Measurements from ENCODE around the gene HSP90B1.

The HSP90B1 gene

DNA sequence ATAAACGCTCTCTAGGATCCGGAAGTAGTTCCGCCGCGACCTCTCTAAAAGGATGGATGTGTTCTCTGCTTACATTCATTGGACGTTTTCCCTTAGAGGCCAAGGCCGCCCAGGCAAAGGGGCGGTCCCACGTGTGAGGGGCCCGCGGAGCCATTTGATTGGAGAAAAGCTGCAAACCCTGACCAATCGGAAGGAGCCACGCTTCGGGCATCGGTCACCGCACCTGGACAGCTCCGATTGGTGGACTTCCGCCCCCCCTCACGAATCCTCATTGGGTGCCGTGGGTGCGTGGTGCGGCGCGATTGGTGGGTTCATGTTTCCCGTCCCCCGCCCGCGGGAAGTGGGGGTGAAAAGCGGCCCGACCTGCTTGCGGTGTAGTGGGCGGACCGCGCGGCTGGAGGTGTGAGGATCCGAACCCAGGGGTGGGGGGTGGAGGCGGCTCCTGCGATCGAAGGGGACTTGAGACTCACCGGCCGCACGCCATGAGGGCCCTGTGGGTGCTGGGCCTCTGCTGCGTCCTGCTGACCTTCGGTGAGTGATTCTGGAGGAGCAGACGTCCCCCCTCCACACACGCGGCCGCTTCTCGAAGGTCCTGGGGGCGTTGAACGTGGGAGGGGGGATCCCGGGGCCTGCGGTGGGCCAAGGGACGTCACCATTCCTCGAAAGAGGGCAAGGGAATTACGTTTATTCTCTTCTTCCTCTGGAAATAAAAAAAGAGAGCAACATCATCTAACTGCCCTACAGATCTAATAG is at the start of gene HSP90B1:
TSS of gene HSP90B1 (plus strand) at position 377 of the 753 bp plus-strand sequence. CDS start at position 483, 106 bp downstream.
- DNase-seq (ENCODE audit: low read depth) = peak; percentile 99

DNA sequence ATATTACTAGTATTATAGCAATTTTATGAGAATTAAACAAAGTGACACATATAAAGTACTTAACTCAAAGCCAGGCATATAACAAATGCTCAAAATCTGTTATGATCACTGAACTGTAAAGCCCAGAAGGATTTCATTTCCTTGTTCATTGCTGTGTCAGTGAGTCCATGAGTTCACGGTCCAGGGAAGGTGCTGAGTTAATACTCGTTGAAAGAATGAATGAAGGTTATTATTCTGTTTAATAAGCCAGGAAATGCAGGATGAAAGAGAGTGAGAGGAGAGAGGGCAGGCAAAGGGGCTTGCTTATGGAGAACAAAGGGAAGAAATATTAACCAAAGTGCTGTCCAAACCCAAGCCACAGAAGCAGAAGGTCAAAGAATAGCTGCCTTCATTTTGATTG is 48.9 kb upstream of the HSP90B1 start:
- no peak for DNase-seq (ENCODE audit: low read depth)

DNA sequence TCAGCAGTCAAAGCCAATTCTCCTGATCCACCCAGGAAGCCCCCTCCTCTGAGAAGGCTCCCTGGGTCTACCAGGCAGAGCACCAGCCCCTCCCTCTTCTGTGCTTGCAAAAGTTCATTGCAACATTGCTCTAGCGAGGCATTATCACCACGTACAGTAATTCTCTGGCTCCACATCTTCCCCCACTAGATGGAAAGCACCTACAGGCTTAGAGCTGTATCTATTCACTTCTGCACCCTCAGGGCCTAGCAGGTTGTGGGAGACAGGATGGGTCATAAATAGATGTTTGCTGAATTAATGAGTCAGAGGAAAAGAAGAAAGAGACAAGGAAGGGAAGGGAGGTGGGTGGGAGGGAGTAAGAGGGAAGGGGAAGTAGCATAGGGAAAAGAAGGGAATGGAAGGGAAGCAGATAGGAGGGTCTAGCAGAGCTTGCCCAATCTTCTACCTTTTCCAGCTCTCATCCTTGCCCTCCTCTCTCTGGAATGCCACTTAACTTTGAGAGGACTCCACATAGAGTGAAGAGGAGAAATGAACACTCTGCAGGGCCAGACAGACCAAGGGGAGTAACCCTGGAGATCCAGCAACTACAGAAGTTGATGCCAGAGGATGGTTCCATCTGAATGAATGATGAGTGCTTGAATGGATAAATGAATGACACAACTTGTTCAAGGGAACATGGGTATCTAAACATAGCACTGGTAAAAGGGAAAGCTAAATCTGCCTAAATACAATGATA is 47.2 kb upstream of the HSP90B1 start:
- no peak for DNase-seq (ENCODE audit: low read depth)

DNA sequence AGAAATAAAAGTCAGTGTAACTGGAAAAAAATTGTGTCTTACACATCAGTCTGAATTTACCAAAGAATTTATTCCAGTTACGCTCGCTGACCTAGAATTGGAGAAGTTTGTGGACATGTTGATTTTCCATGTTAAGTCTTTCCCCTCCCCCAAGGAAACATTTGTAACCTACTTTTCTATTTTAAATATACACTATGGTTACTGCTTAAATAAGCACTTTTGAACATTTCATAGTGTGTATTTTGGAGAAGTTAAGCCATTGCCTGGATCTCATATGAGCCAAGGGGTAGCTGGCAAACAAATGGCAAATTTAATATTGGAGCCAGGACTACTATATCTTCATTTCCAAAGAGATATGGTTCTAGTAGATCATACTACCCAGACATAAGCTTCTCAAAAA is 46.3 kb upstream of the HSP90B1 start:
- no peak for DNase-seq (ENCODE audit: low read depth)

DNA sequence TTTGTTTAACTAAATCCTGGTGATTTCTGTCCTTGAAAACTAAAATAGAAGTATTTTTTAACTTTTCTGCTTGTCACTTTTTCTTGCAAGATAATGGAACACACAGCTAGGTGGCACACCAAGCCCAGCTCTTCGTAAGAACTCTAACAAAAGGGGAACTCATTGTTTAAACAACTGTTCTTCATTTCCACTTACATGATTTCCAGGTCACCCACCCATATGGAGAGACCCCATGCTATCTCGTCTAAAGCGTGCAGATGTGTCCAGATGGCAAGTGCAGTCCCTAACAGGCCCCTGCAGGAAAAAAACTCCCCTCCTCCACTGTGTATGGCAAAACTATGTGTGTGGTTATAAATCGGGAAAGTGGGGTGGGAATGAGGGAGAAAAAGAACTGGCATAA is 45.9 kb upstream of the HSP90B1 start:
- DNase-seq (ENCODE audit: low read depth) = no peak

DNA sequence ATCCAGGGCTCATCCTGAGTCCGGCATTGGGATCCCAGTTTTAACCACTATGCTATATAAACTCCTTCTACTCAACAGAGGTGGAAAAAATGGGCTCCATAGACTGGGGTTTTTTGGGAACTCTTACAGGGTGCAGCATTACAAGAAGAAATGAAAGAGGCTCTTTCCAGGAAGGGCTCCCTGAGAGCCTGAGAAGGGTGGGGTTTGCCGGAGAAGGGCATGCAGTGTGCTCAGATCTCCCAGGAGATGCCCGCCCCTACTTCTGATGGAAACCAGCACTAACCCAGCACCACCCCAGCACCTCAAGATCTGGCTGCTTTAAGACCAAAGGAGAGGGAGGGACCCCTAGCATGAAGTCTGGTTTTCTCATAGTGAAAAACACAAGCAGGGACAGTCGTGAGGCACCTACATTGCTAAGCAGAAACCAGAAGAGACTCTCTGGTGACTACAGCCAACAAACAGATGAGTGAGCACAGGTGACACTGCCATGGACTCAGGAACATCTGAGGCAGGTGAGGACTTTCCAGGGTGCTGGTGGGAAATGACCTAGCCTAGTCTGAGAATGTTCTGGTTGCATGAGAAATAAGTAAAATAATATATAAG is 43.9 kb upstream of the HSP90B1 start:
- no peak for DNase-seq (ENCODE audit: low read depth)

DNA sequence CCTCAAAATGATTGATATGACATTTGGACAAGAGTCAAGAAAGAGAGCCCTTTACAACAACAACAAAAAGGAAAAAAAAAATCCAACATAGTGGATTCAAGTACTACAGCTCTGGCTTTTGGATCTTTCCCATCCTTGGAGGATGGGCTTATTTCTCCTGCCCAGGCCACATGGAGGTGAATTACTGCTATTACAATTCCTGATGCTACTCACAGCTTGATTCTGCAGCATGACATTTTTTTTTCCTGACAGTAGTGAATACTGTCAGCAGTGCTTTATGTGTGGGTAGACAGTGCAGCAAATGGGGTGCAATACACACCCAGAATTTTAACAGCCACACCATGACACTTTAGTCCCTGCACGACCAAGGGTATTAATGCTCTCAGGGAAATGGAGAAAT is 42.5 kb upstream of the HSP90B1 start:
- DNase-seq (ENCODE audit: low read depth) = no peak

DNA sequence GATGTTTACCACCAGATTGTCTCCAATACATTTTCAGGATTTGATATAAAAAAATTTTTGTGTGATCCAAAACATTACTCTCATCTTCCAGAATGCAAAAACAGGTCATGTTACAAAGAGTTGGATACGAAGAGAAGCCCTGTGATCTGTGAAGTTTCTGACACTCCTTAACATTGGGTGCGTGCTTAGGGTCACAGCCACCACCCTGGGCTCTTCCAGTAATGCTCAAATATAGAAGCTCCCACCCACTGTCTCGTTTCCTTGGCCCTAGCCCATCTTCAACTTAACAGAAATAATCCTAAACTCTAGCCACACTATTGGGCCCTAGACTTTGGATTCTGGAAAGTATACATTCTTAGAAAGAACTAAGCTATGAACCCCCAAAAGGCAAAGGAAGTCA is 32.9 kb upstream of the HSP90B1 start:
- no peak for DNase-seq (ENCODE audit: low read depth)

DNA sequence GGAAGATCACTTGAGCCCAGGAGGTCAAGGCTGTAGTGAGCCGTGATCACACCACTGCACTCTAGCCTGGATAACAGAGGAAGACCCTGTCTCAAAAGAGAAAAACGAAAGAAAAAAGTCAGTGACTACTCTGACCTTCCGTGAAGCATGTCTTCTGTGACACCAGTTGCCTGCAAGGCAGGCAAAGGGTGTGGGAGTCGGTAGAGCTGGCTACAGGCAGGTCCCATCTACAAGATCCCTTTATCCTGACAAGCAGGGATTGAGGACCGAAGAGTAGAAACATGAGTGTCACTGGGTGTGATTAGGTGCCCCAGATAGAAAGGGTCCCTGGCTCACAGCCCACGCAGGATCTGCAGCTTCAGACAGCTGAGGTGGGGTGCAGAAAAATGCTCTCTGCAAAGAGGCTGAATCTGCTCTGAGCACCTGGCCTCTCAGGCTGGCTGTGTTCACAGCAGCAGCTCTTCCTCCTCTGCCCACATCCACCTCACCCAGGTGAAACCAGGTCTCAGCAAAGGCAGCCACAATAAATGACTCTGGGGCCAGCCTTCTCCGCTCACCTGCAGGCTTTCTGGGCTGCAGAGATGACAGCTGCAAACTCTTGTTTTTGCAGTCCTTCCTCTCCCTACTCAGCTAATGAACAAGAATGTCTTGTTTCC is 28.6 kb upstream of the HSP90B1 start:
- no peak for DNase-seq (ENCODE audit: low read depth)

DNA sequence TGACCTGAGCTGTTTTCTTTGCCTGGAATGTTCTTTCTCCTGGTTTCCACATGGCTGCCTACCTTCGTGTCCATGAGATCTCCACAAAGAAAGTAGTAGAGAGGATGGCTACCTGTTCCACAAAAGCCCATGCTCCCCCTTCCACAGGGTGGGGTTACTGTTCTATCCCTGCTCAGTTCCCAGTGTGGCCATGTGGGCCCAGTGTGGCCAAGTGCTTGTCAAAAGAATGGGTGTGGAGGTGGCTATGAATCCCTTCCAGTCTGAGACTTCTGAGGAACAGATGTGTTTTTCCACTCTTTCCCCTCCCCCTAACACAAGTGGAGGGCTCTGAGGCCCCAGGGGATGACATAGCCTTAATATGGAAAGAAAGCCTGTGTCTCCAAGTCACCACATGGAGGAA is 26.2 kb upstream of the HSP90B1 start:
- no peak for DNase-seq (ENCODE audit: low read depth)

DNA sequence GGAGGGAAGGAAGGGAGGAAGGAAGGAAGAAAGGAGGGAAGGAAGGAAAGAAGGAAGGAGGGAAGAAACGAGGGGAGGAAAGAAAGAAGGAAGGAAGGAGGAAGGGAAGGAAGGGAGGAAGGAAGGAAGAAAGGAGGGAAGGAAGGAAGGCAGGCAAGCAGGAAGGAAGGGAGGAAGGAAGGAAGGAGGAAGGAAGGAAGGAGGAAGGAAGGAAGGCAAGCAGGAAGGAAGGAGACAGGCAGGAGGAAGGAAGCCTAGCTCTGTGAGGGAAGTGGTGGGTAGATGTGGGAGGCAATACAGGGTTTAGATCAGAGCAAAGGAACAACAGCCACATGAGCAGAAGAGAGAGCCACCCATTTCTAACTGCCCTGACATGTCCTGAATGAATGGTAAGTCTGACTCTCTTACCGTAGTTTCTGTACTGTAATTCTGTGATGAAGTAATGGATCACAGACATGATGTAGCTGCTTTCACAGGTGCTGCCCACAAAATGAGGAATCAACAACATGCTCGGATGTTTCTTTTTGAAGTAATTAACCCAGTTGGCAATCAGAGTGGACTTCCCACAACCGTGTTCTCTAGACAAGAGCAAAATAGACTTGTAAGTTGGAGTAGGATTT is 24.4 kb upstream of the HSP90B1 start:
- DNase-seq (ENCODE audit: low read depth) = no peak

DNA sequence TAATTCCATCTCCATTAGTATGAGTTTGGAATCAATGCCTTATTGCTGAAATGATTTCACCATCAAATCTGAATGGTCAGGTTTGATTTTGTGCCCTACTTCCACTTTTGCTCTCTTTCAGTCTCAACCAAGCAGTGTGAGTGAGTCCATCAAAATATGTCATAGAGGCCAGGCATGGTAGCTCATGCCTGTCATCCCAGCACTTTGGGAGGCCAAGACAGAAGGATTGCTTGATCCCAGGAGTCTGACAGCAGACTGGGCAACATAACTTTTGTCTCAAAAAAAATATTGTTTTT is 22.0 kb upstream of the HSP90B1 start:
- no peak for DNase-seq (ENCODE audit: low read depth)

DNA sequence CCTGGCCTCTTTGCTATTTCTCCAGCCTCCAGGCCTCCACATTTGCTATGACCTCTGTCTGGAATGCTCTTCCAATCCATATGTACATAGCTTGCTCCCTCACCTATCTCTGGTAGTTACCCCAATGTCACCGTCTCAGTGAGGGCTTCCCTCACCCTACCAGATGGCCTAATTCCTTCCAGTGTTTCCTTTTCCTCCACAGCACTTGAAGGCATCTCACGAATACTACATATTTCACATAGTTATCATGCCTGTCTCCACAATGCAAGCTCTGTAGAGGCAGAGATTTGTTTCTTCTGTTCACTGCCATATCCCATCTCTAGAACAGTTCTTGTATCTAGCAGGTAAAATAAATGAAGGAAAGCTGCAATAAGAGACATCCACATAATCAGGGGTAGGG is 21.3 kb upstream of the HSP90B1 start:
- DNase-seq (ENCODE audit: low read depth) = no peak

DNA sequence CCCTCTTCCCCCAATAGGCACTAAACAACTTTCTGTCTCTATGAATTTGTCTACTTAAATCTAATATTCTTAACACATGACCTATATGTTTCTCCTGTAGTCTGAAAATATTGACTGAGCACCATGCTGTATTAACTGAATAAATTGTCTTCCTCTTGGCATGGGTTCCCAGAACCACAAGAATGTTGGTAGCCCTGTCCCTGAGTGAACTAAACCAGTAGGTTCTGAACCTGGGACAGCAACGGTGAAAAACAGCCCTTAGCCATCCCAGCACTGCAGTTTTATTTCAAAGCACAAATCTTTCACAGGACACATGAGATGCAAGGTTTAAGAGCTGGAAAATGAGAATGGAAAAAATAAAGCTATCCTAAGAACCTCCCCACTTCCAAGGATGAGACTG is 20.4 kb upstream of the HSP90B1 start:
- no peak for DNase-seq (ENCODE audit: low read depth)

DNA sequence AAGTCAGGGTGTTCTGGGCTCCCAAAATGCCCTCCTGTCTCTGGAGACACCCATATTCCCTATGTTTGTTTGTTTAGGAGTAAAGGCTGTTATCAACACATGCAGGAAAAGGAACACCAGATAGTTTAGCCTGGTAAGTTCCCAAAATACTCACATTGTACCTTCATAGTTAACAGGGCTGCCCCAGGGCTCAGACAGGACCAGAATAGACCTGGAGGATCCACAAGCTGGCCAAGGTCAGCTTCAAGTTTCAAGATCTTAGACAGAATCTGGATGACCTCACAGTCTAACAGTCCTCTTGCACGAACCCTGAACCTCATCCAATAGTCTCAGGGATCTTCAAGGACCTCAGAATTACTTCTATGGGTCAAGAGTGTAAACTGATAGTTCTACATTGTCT is 18.1 kb upstream of the HSP90B1 start:
- DNase-seq (ENCODE audit: low read depth) = no peak

DNA sequence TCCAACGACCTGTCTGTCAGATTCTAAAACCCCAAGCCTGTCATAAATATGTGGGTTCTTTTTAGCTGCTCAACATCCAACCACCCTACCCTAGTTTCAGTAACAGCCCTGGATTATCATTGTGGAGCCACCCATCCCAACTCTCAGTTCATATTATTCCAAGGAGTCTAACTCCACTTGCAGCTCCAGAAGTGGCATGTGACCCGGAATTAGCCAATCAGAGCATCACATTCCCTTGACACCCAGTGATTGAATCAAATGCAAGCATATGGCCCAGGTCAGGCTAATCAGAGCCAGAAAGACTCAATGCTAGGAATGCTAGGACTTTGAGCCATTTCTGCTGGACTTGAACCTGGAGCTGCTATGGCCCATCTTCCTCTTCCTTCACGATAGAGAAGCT is 17.1 kb upstream of the HSP90B1 start:
- no peak for DNase-seq (ENCODE audit: low read depth)

DNA sequence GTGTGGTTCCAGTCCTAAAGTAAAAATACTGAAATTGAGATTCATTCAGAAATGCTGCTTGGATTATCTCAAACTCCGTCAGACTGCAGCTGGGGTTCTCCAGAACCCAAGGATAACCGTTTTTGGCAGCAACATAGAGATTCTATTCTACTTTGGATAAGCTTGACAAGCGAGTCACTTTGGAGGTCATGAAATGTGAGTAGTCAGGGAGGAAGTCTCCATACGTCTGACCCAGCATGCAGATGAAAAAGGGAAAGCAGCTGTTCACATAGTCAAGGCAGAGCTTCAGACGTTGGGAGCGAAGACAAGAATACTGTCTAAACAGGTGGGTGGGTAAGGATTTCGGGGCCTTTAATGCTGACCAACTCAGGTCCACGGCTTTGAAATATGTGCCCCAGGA is 14.9 kb upstream of the HSP90B1 start:
- DNase-seq (ENCODE audit: low read depth) = no peak

DNA sequence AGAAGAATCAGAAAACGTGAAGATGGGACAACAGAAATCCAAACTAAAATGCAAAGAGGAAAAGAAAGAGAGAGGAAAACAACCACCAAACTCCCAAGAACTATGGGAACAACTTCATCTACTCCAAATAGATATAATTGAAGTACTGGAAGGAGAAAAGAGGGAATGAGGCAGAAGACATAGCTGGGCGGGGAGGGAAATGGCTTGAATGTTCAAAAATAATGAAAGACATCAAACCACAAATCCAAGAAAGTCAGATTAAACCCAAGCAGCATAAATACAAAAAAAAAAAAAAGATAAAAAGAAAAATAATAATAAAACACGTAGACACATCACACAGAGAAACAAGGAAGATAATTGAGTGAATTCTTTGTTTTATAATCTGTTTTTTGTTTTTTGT is 12.3 kb upstream of the HSP90B1 start:
- DNase-seq (ENCODE audit: low read depth) = no peak

DNA sequence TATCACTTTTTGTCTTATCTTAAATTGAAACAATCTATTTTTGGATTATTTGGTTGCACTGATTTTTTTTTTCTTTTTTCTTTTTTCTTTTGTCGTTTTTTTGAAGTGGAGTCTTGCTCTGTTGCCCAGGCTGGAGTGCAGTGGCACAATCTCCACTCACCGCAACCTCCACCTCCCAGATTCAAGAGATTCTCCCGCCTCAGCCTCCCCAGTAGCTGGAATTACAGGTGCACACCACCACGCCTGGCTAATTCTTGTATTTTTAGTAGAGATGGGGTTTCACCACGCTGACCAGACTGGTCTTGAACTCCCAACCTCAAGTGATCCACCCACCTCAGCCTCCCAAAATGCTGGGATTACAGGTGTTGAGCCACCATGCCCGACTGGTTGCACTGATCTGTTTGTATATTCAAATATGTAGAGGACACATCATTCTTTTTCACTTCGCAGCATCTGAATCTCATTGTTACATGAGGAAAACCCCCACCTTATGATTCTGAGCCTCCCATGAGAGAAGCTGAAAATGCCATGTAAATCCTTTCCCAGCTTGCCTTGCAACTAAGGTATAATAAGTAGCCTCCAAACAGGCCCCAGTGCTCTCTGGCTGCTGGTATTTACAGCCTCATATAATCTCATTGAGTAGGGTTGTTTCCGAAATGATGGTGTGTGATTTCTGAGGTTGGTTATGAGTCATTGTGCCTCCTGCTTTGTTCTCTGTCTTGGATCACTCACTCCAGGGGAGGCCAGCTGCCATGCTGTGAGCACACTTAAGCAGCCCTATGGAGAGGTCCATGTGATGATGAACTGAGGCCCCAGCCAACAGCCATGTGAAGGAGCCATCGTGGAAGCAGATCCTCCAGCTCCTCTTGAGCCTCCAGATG is 5.2 kb upstream of the HSP90B1 start:
- peak; percentile 18 for DNase-seq (ENCODE audit: low read depth)

DNA sequence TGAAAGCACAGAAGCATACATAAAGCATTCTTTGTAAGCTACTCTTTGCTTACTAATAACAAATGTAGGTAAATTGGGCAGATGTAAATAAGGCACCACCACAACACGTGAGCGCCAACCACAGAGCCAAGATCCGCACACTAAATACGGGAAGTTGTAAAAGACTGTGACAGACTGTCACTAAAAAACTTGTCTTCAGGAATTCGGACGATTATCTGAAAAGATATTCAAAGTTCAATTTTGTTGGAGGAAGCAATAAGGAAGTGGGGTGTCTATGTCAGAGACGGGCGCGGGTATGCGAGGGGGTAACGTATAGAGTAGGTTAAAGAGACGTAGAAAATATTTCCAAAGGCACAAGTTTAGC is 1.5 kb upstream of the HSP90B1 start:
- peak; percentile 23 for DNase-seq (ENCODE audit: low read depth)

DNA sequence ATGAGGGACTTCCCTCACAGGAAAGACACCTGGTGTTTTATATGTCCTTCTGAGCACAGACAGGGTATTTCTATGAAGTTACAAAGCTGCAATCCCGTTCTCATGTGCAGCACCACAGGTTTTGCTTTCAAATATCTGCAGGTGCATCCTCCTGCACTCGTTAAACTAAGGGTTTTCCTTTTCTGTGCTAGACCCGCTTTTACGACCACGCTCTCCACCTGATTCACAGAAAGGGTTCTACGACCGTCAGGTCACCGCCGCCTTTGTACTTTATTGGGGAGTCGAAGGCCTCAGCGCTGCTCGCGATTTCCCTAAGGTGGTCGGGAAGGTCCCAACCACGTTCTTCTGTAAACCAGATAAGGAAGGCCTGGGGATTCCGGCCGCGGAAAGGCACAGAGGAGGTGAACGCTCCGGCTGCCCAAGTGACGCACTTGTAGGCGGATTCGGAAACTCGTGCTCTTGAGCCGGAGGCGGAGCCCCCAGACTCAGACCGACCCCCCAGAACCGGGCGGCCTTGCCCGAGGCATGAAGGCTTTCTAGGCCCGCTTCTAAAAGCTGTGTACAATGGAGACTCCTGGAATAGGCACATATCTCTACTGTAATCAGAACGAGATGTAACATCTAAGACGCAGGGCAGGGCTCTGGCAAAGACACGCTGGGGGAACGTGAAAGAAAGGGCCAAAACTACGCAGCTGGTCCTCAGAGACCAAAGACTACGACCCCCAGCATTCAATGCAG is 995 bp upstream of the HSP90B1 start:
- DNase-seq (ENCODE audit: low read depth) = peak; percentile 67
